Embryonic facial prominence (tissue), 1 donor: ENCODE results near the gene PURA.

Source experiments
- DNase-seq: peaks from one replicate; pipeline ENCODE4 v3.0.0-alpha.2; 2016; ENCODE audit errors: extremely low spot score

Gene PURA

GRCh38 chr5:140113699-140114263 lies at the start of gene PURA:
Gene PURA (plus strand): TSS chr5:140114109. CDS start chr5:140114182, 73 bp downstream.
- peak; percentile 88 for DNase-seq

DNA sequence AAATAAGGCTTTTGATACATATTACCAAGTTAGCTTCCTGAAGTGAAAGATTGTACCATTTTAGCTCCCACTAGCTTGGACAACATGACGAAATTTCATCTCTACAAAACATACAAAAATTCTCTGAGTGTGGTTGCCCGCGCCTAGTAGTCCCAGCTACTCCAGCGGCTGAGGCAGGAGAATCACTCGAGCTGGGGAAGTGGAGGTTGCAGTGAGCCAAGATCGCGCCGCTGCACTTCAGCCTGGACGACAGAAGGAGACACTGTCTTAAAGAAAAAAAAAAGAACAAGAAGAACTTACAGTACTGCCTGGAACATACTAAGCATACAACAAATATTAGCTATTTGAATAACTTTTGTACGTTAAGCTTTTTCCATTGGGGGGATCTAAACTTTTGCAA lies 41.1 kb upstream of the PURA start:
- DNase-seq, result no peak

DNA sequence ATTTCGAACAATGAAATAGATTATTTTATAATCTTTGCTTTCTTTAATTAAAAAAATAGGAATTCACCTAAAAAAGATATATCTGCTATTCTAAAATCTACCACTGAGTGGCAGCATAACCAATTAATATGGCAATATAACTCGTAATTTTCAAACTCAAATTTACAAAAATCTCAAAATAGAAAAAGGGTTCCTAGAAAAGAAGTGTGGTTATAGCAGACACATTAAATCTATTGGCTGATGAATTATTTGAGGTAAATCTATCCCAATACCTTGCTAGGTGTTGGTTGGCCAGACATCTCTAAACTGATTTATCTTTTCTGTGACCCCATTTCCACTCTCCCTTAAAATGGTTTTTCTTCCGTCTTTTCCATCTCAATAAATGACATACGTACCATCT lies 40.6 kb upstream of the PURA start:
- no peak for DNase-seq

DNA sequence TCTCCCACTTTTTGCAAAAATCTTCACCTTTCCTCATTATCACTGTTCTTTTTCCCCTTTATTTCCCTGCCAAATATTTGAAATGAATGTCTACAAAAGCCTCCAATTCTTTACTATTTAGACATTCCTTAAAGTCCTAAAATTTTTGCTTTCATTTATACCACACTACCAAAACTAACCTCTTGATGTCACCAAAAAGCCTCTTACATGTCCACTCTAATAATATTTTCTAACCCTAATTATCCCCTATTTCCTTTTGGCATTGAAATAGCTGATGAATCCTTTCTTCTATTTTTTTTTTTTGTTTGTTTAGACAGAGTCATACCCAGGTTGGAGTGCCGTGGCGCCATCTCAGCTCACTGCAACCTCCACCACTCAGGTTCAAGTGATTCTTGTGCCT lies 38.5 kb upstream of the PURA start:
- no peak for DNase-seq

DNA sequence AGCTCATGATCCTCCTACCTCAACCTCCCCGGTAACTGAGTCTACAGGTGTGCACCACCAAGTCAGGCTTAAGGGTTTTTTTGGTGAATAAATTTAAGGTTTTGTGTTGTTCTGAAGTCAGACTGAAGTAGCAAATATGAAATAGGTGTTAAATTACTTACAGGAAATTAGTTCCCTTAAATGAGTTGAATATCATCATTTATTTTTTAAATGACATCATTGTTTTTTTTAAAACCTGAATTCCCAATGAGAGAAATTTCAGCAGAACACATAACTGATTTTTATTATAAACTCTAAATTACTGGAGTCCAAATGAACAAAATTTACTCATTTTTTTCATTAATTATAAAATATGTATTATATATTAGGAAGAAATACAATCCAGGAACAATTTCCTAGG lies 37.8 kb upstream of the PURA start:
- no peak for DNase-seq

DNA sequence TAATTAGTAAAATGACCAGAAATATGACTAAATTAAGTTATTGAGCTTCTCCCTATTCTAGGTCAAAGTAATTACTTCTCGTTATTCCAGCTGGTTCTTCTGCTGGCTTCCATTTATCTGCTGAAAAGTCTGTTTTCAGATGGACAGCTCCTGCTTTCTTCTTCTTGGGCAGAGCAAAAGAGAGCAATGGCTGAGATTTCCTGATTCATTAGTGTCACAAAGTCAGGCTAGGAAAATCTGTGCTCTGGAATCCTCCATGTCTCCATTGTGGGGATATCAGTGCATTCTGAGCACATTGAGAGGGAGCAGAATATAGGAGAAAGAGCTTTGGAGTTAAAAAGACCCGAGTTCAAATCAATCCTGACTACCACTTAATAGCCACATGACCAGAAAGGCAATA lies 37.1 kb upstream of the PURA start:
- no peak for DNase-seq

DNA sequence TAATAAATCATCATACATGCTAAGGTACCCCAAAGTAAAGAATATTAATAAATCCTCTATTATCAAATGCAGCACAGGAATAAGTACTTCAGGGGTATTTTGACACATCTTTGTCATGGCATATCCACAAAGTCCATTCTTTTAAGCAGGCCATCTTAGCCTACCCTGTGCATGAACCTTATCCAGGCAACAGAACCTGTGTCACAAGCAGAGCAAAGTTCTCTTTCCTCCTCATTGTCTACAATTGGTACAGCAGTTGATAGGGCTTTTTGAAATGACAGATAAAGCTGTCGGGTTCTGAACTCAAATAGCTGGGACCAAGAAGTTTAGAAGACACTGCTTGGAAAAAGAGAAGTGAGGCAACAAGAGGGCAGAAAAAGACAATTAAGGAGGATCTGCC lies 30.8 kb upstream of the PURA start:
- DNase-seq, result no peak

DNA sequence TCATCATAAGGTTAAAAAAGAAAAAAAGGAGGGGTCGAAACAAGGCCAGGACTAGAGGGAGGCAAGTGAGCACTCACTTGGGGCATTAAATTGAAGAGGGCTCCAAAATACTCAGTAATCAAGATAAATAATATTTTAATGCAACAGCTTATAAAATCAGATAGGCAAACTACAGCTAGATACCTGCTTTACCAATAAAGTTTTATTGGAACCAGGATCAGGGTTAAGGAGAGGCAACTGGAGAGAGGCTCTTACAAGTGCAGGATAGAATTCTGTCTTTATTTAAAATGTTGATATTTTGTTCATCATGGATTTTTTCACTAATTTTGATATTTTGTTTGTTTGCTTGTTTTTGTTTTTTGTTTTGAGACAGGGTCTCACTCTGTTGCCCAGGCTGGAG lies 30.3 kb upstream of the PURA start:
- DNase-seq, result no peak

GRCh38 chr5:140084541-140084940 lies 29.4 kb upstream of the PURA start:
- DNase-seq, result no peak

DNA sequence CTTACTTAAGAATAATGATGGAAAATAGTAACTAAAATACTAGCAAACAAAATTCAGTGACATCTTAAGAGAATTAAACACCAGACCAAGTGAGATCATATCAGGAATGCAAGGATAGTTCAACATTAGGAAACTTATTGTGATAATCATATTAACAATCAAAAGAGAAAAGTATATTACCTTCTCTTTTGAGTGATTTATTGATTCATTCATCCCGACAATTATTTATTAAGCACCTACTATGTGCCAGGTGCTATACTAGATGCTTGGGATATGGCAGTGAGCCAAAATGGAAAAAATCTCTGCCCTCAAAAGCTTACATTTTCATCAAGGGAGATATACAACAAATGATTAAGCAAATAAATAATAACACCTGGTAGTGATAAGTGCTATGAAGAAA lies 23.7 kb upstream of the PURA start:
- DNase-seq, result no peak

DNA sequence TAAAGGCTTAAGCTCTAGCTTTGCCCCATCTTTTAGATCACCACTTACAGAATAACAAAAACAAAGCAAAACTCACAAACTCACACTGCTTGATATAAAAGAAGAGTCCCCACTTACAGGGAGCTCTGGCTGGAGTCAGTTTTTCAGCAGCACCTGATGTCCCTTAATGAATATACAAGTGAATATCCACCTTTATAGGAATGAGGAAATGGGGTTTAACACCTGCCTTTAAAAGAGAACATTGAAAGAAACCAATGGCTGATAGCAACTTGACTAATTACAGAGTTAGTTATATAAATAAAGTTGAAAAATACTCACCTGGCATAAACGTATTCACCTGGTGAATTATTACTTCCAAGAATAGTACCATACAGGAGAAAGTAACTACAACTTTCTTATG lies 20.7 kb upstream of the PURA start:
- DNase-seq, result no peak

DNA sequence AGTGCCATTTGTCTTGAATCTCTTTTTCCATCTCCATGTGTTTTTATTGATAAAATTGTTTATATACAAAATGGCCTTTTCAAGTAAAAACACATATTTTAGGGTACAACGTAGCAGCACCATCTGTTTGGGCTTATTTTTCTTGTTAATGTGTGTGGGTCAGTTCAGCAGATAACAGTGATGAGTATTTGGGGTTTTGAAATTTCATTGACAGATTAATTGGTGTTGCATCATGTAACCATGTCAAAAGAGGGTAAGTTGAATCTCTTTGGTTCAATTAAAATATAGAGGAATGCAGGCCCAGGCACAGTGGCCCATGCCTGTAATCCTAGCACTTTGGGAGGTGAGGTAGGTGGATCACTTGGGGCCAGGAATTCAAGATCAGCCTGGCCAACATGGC lies 20.0 kb upstream of the PURA start:
- no peak for DNase-seq

- DNase-seq, result no peak
Measured at GRCh38 chr5:140094889-140095288, 19.0 kb upstream of the PURA start.

DNA sequence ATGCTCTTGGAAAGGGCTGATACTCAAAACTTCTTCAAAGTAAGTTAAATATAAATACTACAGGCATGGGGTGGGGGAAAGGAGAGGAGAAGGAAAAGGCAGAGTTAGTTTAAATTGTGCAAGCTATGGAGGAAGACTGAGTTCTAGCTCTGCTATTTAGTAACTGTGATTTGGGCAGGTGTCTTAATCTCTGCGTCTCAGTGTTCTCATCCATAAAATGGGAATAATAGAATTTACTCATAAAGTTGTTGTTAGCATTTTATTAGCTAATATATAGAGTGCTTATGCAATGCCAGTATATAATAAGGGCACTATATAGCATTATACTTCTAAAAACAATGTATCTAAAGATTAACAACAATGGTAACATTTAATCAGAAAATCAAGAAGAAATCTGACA lies 12.7 kb upstream of the PURA start:
- DNase-seq, result no peak

DNA sequence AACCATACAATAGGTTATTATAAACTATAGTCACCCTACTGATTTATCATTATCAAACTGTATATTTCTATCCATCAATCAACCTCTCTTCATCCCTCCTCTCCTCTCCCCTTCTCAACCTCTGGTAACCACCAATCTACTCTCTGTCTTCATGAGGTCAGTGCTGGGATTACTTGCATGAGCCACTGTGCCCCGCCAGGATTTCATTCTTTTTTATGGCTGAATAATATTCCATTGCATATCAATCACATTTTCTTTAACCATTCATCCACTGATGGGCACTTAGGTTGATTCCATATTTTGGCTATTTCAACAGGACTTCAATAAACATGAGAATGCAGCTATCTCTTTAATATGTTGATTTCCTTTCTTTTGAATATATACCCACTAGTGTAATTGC lies 10.8 kb upstream of the PURA start:
- no peak for DNase-seq

GRCh38 chr5:140104100-140104499 lies 9.8 kb upstream of the PURA start:
- no peak for DNase-seq

GRCh38 chr5:140106101-140106500 lies 7.8 kb upstream of the PURA start:
- no peak for DNase-seq

GRCh38 chr5:140106805-140107311 lies 7.1 kb upstream of the PURA start:
- DNase-seq, result no peak

GRCh38 chr5:140107312-140108092 lies 6.4 kb upstream of the PURA start:
- peak; percentile 91 for DNase-seq

DNA sequence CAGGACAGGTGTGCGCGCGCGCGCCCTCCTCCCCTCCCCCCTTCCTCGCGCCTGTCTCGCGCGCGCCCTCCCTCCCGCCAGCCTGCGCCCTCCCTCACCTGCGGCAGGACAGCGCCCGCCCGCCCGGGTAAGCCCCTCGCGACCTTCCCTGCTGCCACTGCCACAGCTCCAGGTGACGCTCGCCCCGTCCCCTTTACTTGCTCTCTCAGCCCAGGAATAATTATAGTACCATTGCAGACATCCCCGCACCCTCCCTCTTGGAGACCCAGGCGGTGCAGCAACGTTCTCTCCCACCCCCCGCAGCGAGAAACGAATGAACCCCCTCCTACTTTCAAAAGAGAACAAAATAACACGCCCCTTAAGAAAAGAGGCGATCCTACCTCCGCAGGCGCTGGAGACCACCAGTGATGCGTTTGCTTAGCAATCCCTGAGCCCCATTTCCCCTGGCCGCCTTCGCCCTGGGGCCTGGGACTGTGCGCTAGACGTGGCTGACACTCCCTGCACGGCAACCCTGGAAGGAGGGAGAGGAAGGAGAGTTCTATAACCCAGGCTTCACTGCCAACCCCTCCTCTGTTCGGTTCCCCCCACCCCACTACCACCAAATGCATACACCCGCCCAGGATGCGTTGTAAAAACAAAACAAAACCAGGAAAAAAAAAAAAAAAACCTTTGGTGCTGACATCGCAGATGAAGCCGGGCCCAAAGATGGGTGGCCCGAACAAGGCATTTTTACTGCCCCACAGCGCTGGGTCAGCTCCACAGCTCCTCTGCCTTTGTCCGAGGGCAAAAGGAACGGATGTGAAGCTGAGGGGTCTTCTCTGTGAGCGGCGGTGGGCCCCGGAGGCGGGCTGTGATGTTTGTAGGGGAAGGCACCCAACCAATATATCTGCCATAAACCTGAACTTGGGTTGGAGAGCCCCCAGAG lies 5.6 kb upstream of the PURA start:
- DNase-seq, result no peak

DNA sequence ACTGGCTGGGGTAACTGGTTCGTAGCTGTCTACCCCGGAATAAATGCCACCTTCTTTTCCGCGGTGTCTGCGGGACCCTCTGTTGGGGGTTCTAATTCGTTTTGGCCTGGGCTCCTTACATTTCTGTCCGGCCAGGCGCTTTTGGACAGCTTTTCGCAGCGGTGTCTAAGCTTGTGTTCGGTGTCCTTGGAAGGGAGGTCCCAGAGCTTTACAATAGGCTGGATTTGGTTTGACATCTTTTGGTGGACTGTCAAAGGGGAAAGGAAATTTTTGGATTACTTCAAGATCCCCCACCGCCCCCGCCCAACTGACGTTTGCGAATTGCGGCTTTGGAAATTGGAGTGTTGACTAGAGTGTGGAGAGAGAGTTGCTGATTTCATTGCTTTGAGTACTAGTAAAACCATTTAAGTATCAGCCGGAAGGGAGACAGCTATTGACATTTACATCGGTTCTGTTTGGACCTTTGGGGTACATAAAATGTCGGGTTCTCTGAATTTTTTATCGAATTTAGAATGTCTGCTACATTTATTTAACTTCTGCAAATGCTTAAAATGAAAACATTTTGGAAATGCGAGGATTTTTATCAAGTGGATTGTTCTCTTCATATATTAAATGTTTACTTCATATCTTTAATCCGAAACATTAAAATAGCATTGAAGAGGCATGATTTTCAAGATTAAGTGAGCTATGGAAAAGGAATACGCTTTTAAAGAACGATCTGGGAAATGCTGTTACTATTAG lies 4.7 kb upstream of the PURA start:
- no peak for DNase-seq
